HG02798 (cell line): ENCODE data around the gene LMOD1.
"Not testable (repeated sequence)": the region's sequence is repeated elsewhere in the genome, so short reads cannot be mapped to it uniquely, and the experiment has no call there.

ENCODE experiments used
- ATAC-seq: cut with Tn5 transposase; IDR thresholded peaks from one replicate; pipeline ENCODE4 v1.9.1; 2021; ENCODE audit warnings: mild to moderate bottlenecking; ENCODE audit not compliant: unreplicated experiment, poor library complexity

Gene LMOD1

GRCh38 chr1:201949491-201949890 lies 3.1 kb upstream of the LMOD1 start:
- no peak for ATAC-seq

- ATAC-seq = no peak
These were observed 1.3 kb upstream of the LMOD1 start for GRCh38 chr1:201947697-201948008.

GRCh38 chr1:201945863-201946223 lies 505 bp downstream of the LMOD1 start:
- no peak for ATAC-seq

- no peak for ATAC-seq
These were observed 1.2 kb downstream of the LMOD1 start for GRCh38 chr1:201945157-201945556.

GRCh38 chr1:201944639-201945038 lies 1.7 kb downstream of the LMOD1 start:
- ATAC-seq = no peak

- no peak for ATAC-seq
These were observed 2.3 kb downstream of the LMOD1 start for GRCh38 chr1:201944002-201944401.

- no peak for ATAC-seq
These were observed 4.2 kb downstream of the LMOD1 start for GRCh38 chr1:201942129-201942495.

GRCh38 chr1:201941420-201942128 lies 4.8 kb downstream of the LMOD1 start:
- ATAC-seq = no peak

- ATAC-seq = not testable (repeated sequence)
These were observed 6.0 kb downstream of the LMOD1 start for GRCh38 chr1:201940316-201940715.

- no peak for ATAC-seq
These were observed 6.8 kb downstream of the LMOD1 start for GRCh38 chr1:201939574-201939973.

- no peak for ATAC-seq
These were observed 7.2 kb downstream of the LMOD1 start for GRCh38 chr1:201939148-201939547.

- ATAC-seq = no peak
These were observed 7.8 kb downstream of the LMOD1 start for GRCh38 chr1:201938440-201939035.

- no peak for ATAC-seq
These were observed 8.6 kb downstream of the LMOD1 start for GRCh38 chr1:201937624-201938213.

- no peak for ATAC-seq
These were observed 12.4 kb downstream of the LMOD1 start for GRCh38 chr1:201933840-201934430.

GRCh38 chr1:201930803-201931202 lies 15.5 kb downstream of the LMOD1 start:
- ATAC-seq = no peak

GRCh38 chr1:201930137-201930536 lies 16.2 kb downstream of the LMOD1 start:
- no peak for ATAC-seq

- ATAC-seq = no peak
These were observed 18.1 kb downstream of the LMOD1 start for GRCh38 chr1:201928266-201928665.

- no peak for ATAC-seq
These were observed 20.2 kb downstream of the LMOD1 start for GRCh38 chr1:201925981-201926645.

GRCh38 chr1:201925301-201925567 lies 21.1 kb downstream of the LMOD1 start:
- ATAC-seq = no peak

GRCh38 chr1:201921952-201922558 lies 24.3 kb downstream of the LMOD1 start:
- no peak for ATAC-seq

- no peak for ATAC-seq
These were observed 28.0 kb downstream of the LMOD1 start for GRCh38 chr1:201918343-201918742.
